Uterus (tissue), 2 donors: ENCODE data around the gene MAN2C1.

Experiments
- CTCF ChIP-seq, 4 experiments: fragments of 200-600 bp in 2 of 4; fragments of 450-650 bp in 2 of 4; sonication (generic) in 2 of 4; IDR thresholded peaks; one replicate each; pipeline ENCODE4 v1.5.1; 2016 to 2019; ENCODE audit warnings: antibody characterized with exemption in 4 of 4, mild to moderate bottlenecking in 2 of 4, moderate library complexity in 1 of 4
- POLR2A ChIP-seq, 2 donors: fragments of 450-650 bp; IDR thresholded peaks; one replicate each; pipeline ENCODE4 v1.6.1; 2016; ENCODE audit warnings: antibody characterized with exemption in 2 of 2, mild to moderate bottlenecking in 1 of 2, moderate library complexity in 1 of 2

- TF ChIP-seq CTCF (IDR thresholded peaks at IDR 0.05) (no peak), POLR2A (IDR thresholded peaks at IDR 0.05) (no peak)
Measured at GRCh38 chr15:75349851-75350588, 18.4 kb downstream of the MAN2C1 start.
